RWPE2 (cell line): ENCODE results near the gene BRAT1.

ENCODE experiments used
- ATAC-seq: fragments of 200-7000 bp; cut with Tn5 transposase; 3 replicates; pipeline ENCODE4 v1.9.1; 2021; ENCODE audit warnings: low read depth
- DNase-seq: peaks from one replicate; pipeline ENCODE4 v3.0.0-alpha.2; 2020; ENCODE audit warnings: low spot score
- H3K27ac ChIP-seq: fragments of 450-650 bp; 2 replicates; pipeline ENCODE4 v1.5.1; 2017; ENCODE audit warnings: mild to moderate bottlenecking; ENCODE audit not compliant: poor library complexity, severe bottlenecking
- H3K27me3 ChIP-seq: fragments of 250-450 bp; sonication (Bioruptor Pico); 2 replicates; pipeline ENCODE4 v1.5.1; 2021; ENCODE audit warnings: mild to moderate bottlenecking, moderate library complexity; ENCODE audit not compliant: insufficient read depth, poor library complexity, severe bottlenecking
- H3K36me3 ChIP-seq: fragments of 250-450 bp; sonication (Bioruptor Pico); 2 replicates; pipeline ENCODE4 v1.5.1; 2020; ENCODE audit warnings: low read depth, mild to moderate bottlenecking, moderate library complexity
- H3K4me1 ChIP-seq: fragments of 250-450 bp; sonication (Bioruptor Pico); 2 replicates; pipeline ENCODE4 v1.5.1; 2021; ENCODE audit warnings: mild to moderate bottlenecking, moderate library complexity; ENCODE audit not compliant: insufficient read depth, poor library complexity, severe bottlenecking
- H3K4me3 ChIP-seq: fragments of 250-450 bp; sonication (Bioruptor Pico); 2 replicates; pipeline ENCODE4 v1.5.1; 2021; ENCODE audit warnings: mild to moderate bottlenecking, moderate library complexity; ENCODE audit not compliant: severe bottlenecking
- H3K9me3 ChIP-seq: fragments of 250-450 bp; sonication (Bioruptor Pico); 2 replicates; pipeline ENCODE4 v1.5.1; 2021; ENCODE audit warnings: mild to moderate bottlenecking, moderate library complexity; ENCODE audit not compliant: severe bottlenecking
- TF ChIP-seq, protein P1 (sequence below): fragments of 450-650 bp; IDR thresholded peaks from one replicate; pipeline ENCODE4 v1.5.1; 2017; ENCODE audit warnings: mild to moderate bottlenecking, moderate library complexity; ENCODE audit not compliant: poor library complexity, severe bottlenecking

Gene BRAT1

DNA sequence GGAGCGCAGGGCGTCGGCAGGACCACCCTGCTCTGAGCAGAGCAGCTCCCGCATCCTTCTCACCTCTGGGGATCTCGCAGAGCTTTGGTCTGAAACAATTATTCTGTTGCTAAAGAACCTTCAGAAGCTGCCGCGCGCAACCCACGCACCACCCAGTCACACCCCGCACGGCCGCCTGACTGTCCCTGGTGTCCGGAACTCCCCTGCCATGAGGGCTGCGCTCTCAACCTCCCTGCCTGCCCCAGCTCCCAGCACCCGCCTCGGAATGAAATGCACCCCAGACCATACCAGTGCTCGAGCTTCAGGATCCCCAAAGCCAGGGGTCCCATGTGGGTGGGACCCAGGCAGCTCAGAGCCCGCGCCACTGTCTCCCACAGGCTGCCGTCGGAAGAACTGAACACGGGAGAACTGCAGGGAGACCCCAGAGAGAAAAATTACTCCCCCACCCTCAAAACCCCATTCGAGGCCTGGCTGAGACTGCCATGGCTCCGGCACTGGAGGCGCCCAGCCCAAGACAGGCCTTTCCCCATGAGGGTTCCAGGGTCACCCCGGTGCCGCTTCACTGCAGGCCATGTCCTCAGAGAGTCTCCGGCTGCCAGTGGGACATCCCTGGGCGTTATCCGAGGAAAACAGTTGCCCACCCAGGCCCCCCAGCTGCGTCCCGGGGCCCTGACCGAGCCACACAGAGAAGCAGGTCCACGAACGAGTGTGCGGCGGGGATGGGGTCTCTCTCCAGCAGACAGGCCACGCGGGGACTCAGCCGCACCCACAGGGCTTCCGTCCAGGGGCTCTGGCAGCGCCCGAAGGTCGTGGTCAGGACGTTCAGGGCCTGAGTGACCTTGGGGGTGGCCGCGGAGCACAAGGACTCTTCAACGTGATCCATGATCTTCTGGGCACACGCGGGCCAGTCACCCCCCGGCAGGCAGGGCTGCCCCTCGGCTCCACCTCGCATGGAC is 12.1 kb downstream of the BRAT1 start:
- Histone ChIP-seq H3K9me3 (no peaks in the 10 kb centered on the region), H3K36me3 (peaks cover 41% of the 10 kb centered on the region), H3K4me1 (no peaks in the 10 kb centered on the region), H3K4me3 (no peak overlapping the region), H3K27me3 (no peaks in the 10 kb centered on the region), H3K27ac (no peak overlapping the region)
- TF ChIP-seq, protein P1, sequence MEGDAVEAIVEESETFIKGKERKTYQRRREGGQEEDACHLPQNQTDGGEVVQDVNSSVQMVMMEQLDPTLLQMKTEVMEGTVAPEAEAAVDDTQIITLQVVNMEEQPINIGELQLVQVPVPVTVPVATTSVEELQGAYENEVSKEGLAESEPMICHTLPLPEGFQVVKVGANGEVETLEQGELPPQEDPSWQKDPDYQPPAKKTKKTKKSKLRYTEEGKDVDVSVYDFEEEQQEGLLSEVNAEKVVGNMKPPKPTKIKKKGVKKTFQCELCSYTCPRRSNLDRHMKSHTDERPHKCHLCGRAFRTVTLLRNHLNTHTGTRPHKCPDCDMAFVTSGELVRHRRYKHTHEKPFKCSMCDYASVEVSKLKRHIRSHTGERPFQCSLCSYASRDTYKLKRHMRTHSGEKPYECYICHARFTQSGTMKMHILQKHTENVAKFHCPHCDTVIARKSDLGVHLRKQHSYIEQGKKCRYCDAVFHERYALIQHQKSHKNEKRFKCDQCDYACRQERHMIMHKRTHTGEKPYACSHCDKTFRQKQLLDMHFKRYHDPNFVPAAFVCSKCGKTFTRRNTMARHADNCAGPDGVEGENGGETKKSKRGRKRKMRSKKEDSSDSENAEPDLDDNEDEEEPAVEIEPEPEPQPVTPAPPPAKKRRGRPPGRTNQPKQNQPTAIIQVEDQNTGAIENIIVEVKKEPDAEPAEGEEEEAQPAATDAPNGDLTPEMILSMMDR: no peak
- ATAC-seq (no peak), DNase-seq (no peak)

DNA sequence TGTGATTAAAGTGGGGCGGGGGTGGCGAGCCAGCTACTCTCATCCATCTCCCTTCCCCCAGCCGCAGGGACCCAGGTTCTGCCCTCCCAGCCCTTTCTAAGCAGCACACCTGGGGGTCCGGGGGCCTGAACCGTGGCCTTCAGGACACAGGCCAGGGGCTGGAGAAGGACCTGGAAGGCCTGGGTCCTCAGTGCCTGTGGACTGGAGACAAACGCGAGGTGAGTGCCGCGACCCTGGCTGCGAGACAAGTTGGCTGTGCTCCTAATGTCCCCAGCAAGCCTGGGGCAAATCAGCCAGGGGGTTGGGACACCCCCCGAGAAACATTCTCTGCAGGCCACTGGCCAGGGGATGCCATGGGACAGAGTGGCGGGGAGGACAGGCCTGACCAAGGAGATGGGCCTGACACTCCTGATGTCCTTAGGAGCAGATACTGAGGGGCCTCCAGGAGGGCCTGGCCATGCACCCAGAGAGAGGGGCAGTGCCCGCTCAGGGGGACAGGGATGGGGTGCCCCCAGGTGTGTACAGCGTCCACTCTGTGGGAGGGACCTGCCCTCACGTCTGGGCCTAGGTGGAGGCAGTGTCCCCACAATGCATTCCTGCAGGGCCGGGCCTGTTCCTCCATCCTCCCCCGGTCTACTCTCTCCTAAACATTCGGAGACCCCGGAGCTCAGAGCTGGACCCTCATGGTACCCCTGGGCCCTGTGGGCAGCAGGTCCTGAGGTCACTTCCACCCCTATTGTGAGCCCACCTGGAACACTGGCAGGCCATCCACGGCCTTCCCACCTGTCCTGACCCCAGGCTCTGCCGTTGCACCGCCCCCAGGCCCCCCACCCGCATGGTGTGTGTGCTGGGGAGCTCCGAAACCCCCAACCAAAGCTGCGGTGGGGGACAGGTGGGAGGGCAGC is 13.1 kb downstream of the BRAT1 start:
- Histone ChIP-seq H3K27me3 (no peaks in the 10 kb centered on the region), H3K36me3 (peaks cover 33% of the 10 kb centered on the region), H3K4me3 (no peak overlapping the region), H3K27ac (no peak overlapping the region), H3K9me3 (no peaks in the 10 kb centered on the region), H3K4me1 (no peaks in the 10 kb centered on the region)
- ATAC-seq (no peak), DNase-seq (no peak)
- TF ChIP-seq, protein P1: no peak

DNA sequence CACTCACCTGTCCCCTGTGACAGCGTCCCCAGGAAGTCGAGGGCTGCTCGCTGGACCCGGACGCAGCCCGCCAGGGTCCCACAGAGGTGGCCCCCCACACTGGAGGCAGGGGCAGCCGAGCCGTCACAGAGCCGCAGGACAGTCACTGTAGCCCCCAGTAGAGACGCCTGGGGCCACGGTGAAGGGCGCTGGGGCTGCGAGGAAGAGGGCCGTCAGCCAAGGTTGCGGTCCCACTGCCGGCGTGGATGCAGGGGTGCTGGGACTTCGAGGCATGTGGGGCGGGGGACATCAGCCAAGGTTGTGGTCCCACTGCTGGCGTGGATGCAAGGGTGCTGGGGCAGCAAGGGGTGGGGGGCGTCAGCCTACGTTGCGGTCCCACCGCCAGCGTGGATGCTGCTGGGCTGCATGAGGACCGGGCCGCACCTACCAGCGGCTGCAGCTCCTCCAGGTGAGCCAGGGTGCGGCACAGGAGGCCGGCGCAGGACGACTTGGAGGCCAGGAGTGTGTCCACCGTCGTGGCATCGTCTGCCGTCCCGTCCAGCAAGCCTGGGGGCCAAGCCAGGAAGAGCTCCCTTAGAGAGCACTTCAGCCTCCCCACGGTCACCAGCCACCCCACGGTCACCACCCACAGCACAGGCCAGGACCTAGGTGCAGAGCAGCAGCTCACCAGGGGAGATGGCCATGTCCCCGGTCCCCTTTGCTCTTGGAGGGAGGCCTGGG is 13.9 kb downstream of the BRAT1 start:
- ATAC-seq (no peak), DNase-seq (no peak)
- H3K27ac ChIP-seq: no peak overlapping the region
- peaks cover 31% of the 10 kb centered on the region for H3K36me3 ChIP-seq
- no peaks in the 10 kb centered on the region for H3K9me3 ChIP-seq
- no peak overlapping the region for H3K4me3 ChIP-seq
- no peaks in the 10 kb centered on the region for H3K4me1 ChIP-seq
- H3K27me3 ChIP-seq: no peaks in the 10 kb centered on the region
- TF ChIP-seq, protein P1: no peak

DNA sequence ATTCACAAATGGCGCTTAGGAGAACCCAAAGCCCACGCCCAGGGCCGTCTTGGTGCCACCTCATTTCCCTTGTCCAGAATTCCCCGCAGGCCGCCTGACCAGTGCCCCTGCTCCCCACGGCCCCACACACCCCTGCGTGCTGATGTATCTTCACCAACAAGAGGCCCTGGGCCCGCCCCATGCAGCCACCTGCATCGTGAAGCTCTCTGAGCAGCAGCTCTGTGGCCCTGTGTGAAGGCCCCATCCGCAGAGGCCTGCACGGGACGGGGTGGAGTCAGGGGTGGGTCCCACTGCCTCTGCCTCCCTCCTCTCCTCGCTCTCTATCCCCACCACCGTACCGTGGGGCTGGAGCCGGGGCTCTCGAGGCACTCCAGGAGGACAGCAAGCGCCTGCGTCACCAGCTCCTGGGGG is 14.7 kb downstream of the BRAT1 start:
- H3K27me3 ChIP-seq: no peaks in the 10 kb centered on the region
- no peak overlapping the region for H3K27ac ChIP-seq
- TF ChIP-seq, protein P1: no peak
- H3K4me3 ChIP-seq: no peak overlapping the region
- H3K36me3 ChIP-seq: peaks cover 23% of the 10 kb centered on the region
- H3K9me3 ChIP-seq: no peaks in the 10 kb centered on the region
- DNase-seq (no peak), ATAC-seq (no peak)
- H3K4me1 ChIP-seq: no peaks in the 10 kb centered on the region
